HG02610 (cell line): ENCODE measurements around the gene RER1.

ENCODE experiments used
- ATAC-seq: cut with Tn5 transposase; IDR thresholded peaks from one replicate; pipeline ENCODE4 v1.9.1; 2021; ENCODE audit warnings: mild to moderate bottlenecking, moderate library complexity; ENCODE audit not compliant: unreplicated experiment

The RER1 gene

DNA sequence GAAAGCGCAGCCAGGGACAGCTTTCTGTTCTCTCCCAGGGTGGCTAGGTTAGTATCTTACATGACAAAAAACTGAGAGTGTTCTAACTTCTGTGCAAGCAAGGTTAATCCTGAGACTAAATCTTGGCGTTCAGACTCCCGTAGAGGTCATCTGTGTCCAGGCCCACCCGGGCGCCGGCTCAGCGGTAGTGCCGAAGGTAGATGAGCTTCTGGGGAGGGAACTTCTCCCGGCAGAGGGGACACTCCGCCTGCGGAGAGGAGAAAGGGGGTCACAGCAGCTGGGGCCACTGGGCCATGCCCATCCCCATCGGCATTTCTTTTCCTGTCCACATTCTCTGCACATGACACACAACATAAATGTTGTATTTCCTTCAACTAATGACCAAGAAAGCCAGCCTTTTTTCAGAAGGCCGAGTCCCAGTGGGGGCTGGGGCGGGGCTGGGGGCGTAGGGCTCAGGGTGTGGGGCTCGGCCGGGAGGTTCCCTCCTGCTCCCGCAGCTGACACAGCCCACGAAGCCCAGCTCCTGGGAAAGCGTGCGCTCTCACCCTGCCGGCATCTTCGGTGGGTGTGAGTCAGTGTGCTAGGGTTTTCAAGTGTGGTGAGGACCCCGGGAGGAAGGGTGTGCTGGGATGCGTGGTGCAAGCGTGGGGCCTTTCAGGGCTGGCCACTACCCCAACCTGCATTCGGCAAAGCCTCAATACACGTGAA, 14.1 kb downstream of the RER1 start:
- ATAC-seq = no peak

DNA sequence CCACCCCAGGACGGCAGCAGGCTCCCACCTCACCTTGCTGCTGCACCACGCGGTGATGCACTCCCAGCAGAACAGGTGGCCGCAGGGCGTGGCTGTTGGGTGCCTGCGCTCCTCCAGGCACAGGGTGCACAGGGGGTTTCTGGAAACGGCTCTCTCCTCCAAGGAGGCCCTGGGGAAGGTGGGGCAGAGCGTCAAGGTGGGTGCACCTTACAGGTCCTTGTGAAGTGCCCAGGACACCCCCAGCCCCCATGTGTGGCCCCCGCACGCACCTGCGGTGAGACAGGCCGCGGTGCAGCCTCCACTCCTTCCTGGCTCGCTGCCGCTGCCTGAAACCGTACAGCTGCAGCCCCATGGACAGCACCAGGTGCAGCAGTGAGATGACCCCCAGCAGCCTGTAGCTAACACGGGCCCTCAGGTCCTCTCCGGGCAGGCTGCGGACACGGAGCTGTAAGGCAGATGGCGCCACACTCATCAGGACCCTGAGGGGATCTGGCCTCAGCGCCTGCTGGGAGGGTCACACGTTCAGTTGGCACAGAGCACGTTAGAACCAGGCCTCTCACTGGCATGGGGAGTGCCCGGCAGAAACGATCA, 14.9 kb downstream of the RER1 start:
- ATAC-seq = no peak

DNA sequence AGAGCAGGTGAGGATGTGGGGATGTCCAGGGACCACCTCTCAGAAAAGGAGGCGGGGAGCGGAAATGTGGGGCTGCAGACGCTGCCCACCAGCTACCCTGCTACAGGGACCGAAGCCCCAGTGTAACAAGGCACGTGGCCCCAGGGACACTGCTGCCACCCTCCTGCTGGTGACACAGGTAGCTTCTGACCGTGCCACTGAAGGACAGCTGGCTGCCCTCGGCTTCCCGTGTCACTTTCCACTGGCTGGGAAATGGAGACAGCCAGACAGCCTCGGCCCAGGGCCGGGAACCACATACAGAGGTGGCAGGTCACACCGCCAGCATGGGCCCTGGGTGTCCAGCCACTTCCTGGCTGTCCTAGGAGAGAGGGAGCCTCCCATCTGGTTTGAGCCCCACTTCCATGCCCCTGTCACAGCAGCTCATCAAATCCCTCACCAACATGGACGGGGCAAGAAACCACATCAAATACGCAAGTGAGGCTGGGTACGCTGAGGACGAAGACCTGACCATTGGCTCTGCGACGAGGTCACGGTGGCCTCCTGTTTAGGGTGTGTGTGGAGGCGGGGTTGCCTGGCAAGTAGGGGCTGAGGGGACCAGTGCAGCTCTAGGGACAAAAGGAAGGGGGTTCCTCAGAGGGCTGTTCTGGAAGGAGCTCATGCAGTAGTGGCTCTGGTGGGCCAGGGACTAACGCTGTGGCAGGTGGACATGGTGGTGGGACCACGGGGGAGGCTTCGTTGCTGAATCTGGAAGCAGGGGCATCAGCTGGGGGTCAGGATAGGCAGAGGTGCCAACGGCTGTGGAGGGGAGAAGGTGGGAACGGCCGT, 15.7 kb downstream of the RER1 start:
- ATAC-seq = no peak

DNA sequence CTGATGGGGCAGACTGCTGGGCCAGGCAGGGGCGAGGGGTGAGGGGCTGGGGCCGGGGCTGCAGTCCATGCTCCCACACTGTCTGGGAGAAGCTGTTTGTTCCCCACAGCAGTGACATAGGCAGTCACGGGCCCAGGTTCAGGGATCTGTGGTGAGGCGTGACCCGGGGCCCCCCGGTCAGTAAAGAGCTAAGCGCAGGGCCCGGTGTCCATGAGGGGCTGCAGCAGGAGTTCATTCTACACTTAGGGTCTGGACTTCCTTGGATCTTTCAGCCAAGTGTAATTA, 16.3 kb downstream of the RER1 start:
- ATAC-seq = no peak

DNA sequence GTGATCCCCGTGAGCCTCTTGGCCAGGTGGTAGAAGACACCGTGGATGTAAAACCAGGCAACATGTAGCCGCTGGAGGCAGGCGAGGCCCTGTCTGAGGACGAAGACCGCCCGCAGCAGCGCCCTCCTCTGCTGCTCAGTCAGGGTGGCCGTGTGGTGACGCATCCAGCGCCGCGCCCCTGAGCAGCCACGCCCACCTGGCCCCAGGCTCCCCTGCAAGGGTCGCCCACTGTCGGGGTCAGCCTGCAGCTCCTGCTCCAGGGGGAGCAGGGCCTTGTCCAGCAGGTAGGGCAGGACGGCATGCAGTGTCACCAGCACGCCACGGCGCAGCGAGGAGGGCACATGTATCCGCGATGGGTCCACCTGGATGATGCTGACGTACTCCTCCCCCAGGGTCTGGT, 16.8 kb downstream of the RER1 start:
- ATAC-seq = no peak

DNA sequence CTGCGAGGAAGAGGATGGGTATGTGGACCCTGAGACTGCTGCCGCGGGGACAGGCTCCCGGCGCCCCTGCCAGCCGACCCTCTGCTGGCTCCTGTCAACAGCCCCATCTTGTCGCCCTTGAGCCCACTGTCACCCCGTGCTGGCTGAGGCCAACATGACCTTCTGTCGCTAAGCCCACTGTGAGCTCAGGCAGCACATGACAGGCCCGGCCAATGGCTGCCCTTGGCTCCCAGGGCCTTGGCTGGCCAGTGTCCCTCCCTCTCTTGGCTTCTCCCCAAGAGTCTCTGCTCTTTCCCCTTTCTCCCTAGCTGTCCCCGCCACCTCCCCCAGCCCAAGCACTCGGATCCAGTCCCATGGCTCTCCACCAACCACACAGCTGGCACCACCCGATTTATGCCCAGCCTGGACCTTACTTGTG, 17.2 kb downstream of the RER1 start:
- ATAC-seq = no peak

DNA sequence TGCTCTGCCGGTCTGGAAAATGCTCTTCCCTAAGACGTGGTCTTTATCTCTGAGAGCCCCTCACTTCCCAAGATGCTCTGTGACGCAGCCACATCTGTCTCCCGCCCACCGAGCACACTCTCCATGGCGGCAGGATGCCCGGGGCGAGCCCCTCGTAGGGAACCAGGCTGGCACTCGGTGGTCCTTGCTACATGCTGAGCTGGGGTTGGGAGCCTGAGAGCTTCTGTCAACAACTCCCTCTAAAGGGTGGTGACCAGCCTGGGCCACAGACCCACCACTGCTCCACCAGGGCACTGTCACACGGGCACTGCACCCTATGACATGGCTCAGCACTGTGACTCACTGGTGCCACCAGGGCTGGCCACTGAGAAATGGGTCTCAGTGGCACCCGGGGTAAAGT, 18.1 kb downstream of the RER1 start:
- ATAC-seq = no peak

DNA sequence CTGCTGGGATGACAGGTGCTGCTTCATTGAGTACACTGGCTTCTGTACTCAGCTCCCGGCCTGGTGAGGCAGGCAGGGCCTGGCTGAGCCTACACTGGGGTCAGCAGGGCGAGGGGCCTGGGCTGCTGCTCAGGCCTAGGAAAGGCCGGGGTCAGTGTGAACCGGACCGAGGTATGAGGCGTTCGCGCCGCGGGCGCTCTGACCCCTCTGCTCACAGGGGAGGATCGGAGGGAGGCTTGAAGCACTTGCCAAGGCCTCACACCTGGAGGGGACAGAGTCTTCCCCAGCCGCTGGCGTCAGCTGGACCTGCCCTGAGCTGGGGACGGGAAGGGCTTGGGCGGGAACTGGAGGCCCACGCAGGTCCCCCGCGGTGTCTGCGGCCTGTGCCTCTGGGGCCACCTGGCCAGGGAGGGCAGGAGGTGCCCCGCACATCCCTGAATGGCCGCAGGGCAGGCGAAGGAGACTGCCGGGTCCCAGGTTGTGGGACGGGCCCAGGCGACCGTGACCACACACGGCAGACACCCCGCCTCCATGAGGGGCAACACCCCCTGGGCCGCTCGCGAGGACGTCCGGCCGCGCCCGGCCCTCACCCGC, 20.3 kb downstream of the RER1 start:
- ATAC-seq = peak; percentile 19

DNA sequence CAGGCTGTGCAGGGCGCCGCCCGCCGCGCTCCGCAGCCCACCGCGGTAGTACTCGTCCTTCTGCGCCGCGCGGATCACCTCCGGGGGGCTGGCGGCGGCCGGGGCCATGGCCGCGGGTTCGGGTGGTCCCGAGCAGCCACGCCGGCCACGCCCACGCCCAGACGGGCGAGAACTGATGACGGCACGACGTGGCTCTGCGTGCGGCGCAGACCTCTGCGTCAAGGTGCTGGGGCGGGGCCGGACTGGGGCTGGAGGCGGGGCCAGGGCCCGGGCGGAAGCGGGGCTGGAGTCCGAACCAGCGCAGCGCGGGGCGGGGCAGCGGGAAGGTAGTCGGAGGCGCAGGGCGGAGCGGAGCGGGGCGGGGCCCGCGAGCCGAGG, 20.7 kb downstream of the RER1 start, which contains the start of gene PEX10:
Gene PEX10 (minus strand): TSS at position 170 of the 378 bp plus-strand sequence. CDS start 62 bp downstream, at position 108.
- peak; percentile 79 for ATAC-seq

DNA sequence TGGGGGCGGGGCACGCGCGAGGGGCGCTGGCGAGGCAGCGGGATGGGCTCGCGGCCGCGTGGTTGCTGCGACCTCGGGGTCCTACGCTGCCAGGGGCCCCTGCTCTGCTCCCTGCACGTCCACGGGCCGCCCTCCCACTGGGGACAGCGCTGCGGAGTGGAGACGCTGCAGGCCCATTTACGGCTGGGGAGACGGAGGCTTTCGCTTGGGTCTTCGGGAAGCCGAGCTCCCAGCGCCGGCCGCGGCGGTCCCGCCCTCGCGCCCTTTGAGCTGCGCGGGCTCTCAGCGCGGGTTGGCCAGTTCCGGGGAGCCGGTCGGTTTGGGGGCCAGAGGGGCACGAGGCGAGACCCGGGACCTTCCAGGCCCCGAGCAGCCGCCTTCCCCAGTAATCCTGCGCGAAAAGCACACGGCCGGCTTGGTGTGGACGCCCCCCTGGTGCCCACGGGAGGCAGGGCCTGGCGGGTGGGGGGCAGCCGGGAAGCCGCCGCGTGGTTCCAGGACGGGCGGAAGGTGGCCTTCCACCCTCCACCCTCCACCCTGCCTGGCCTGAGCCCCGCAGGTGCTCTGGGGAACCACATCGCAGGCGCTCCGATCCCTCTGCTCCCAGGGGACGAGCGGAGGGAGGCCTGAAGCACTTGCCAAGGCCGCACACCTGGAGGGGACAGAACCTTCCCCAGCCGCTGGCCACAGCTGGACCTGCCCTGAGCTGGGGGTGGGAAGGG, 21.3 kb downstream of the RER1 start:
- peak; percentile 12 for ATAC-seq

DNA sequence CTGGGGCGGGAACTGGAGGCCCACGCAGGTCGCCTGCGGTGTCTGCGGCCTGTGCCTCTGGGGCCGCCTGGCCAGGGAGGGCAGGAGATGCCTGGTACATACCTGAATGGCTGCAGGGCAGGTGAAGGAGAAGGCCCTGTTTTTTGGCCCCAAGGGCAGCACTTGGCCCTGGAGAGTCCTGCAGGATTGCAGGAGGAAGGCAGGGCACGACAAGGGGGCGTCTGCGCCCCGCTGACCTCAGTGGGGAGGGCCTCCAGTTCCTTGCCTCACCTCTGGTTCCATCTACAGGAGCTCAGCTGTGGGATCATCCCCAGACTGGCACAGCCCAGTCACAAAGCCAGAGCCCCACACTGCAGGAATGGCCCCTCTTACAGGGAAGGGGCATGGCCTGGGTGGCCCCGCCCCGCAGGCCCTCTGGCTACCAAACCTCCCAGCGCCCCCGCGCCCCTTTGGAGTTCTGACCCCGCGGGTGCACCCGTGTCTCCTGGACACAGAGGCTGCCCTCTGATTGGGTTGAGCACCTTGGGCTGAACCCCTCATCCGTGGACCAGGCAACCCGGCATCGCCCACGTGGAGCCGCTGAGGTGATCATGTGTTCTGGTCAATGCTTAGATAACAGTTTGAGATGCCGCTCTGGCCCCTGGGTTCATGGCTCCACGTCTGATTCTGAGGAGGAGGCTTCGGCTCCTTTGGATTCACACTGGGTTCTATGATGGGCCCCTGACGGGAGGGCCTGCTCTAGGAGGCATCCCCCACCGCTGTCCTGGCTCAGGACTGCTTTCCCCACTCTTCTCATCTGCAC, 22.1 kb downstream of the RER1 start:
- no peak for ATAC-seq

DNA sequence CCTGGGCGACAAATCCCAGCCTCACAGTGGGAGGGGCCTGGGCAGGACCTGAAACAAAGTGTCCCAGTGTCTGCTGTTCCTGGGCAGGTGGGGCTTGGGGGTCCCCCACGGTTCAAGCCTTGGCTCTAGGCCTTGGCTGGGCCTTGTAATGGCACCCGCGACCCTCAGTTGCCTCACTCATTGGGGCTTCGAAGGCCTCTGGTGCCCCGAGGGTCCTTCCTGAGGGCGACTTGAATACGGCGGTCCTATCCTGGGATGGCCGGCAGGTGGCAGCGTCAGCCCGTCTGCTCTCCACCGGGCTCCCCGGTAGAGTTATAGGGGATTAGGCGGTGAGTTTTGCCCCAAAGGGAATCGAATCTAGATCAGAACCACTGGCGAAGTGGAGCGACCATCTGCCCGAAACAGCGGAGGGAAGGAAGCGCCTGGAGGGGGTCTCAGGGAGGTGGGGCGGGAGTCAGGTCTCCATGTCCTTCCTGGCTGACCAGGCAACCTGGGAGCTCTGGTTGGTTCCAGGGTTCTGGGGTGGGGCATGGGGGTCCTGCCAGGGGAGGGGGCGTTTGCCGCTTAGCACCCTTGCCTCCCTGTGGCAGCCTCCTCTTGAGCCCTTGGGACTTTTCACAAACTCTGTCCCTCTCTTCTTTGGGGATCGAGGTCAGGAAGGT, 22.8 kb downstream of the RER1 start:
- ATAC-seq = no peak

DNA sequence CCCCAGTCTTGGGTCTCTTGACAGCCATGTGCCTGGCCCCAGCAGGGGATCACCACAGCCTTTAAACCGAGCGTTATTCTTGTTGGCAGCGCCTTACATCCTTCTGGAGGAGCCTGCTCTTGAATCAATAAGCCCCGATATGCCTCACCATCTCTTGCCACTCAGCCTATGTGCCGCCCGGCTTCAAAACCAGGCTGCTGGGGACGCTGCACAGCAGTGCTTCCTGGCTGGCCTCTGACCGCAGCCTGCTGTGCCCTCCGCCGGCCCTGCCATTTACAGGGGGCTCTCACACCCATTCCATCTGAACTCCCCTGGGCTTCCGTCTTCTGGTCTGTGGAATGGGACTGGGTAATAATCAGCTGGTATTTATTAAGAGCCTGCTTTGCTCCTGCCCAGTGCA, 23.7 kb downstream of the RER1 start:
- ATAC-seq = no peak

DNA sequence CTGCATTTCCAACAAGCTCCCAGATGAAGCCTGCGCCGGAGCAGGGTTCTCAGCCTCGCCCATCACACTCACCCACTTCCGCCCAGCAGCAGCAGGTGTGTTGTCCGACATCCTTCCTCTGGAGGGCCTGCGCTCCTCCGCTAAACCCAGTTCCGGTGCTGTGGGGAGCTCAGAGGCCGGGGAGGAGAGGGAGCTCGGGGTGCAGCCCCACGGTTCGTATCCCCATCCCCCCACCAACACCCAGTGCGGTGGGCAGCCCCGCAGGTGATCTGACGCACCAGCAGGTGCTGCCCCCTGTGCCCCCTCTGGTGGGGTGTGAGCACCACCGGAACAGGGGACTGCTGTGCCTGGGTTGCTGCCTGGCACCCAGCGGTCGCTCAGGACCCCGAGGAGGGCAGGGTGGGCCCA, 24.2 kb downstream of the RER1 start:
- ATAC-seq = no peak

DNA sequence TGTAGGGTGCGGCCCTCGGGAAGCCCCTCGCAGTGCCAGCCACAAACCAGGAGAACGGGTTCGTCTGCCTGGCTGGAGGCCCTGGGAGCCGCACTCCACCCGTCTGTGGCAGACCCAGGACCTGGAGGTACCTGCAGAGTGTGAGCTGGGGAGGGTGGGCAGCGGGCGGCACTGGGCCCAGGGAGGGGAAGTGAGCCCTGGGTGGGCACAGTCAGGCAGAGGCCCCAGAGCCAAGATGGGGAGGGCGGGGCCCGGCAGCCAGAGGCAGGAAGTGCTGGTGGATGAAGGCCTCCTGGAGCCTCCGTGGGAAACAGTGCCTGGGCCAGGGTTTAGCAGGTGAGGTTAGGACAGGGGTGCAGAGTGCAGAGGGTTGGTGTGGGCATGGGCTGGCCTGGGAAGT, 24.8 kb downstream of the RER1 start:
- ATAC-seq = no peak

DNA sequence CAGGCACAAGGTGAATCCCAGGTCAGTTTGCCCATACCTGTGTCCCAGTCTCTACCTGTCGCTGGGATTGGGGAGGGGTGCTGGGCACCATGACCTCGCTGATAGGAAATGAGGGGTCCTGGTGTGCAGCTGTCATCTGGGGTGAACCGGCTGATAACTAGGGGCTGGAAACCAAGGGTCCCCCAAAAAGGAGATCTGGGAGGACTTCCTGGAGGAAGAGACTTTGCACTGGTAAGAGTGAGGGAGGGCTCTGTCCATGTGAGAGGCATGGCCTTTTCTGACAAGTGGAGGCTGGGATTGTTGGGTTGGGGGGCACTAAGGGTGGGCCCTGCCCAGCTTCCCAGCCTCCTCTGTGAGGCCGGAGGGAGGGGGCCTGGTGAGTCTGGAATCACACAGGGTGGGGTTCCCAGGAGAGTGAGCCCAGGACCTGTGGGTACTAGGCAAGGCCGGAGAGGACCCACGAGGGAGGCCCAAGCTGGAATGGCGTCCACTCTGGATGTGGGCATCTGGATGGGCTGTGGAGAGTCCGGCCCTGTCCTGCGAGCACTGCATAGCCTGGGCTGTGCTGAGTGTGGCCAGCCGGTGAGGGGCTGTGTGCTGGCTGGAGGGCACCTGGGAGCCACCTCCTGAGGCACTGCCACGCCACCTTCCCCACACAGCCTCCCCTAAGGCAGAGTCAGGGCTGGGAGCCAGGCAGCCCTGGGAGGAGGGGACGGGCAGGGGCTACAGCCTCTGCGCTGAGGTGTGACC, 25.6 kb downstream of the RER1 start:
- ATAC-seq = no peak

DNA sequence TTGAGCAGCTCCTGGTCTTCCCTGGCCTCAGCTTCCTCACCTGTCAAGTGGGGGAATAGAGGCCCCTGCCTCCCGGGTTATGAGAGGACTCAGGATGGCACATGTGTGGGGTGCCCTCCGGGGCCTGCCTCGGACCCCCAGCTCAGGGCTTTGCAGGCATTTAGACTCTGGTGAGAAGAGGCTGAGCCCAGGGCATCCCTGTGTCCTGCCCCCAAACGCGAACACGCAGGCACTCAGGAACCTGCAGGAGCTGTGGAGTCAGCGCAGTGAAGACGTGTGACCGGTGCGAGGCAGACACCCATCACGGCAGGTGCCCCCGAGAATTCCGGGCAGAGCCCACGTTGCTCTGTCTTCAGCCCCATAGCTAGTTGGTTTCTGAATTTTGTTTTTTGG, 26.2 kb downstream of the RER1 start:
- no peak for ATAC-seq

DNA sequence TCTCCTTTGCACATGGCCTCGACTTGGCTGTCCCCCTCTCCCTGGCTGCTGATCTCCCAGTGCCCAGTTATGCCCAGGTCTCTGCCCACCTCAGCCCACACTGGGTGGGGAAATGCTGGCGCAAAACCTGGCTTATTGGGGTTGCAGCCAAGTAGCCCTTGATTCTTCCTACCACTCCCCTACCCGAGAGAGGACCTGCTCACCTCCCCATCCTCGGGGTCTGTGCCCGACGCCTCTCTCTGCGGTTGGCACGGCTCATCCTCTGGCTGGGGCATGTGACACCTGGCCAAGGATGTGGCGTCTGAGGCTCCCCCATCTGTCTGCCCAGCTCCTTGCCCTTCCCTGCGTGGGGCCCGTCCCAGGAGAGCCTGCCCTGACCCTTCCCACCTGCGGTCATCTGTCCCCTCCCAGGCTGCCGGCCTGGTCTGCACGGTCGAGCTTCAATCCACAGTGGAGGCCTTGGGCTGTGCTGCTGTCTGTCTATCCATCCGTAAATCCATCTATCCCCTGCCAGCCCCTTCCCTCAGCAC, 27.2 kb downstream of the RER1 start:
- ATAC-seq = no peak

DNA sequence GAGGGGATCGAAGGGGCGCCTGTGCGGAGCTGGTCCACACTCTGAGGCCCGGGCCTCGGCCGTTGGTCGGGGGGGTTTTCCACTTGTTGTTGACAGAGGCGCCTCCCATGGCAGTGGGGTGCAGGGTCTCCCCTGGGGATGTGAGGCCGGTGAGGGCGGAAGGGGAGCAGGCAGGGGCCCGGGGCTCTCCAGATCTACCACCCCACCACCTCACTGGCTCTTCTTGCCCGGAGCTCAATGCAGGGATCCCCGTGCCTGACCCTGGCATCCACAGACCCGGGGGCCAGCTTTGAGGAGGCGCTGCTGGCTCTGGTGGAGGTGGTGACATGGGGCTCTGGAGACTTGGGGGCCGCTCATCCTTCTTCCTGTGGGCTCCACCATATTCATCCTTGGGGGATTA, 27.8 kb downstream of the RER1 start:
- ATAC-seq = no peak
